Measurements from ENCODE around the gene LRRK2.

DNA sequence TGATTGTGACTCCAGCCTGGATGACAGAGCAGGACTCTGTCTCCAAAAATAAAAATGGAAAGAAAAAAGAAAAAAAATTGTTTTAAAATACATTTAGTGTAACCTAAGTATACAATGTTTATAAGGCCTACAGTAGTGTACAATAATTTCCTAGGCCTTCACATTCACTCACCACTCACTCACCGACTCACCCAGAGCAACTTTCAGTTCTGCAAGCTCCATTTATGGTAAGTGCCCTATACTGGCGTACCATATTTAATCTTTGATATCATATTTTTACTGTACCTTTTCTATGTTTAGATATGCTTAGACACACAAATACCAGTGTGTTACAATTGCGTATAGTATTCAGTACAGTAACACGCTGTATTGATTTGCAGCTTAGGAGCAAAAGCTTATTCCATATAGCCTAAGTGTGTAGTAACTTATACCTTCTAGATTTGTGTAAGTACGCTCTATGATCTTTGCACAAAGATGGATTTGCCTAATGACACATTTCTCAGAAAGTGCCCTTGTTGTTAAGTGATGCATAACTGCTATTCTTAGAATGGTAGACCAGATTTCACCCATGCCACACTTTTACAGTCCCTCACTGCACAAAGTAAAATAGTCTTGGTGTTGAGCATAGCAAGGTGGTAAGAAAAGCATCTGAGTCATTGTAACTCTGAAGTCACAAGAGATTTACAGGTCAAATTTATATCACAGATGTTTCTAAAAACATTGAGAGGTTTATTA is 151.9 kb downstream of the LRRK2 start:
- TF ChIP-seq, protein P1, sequence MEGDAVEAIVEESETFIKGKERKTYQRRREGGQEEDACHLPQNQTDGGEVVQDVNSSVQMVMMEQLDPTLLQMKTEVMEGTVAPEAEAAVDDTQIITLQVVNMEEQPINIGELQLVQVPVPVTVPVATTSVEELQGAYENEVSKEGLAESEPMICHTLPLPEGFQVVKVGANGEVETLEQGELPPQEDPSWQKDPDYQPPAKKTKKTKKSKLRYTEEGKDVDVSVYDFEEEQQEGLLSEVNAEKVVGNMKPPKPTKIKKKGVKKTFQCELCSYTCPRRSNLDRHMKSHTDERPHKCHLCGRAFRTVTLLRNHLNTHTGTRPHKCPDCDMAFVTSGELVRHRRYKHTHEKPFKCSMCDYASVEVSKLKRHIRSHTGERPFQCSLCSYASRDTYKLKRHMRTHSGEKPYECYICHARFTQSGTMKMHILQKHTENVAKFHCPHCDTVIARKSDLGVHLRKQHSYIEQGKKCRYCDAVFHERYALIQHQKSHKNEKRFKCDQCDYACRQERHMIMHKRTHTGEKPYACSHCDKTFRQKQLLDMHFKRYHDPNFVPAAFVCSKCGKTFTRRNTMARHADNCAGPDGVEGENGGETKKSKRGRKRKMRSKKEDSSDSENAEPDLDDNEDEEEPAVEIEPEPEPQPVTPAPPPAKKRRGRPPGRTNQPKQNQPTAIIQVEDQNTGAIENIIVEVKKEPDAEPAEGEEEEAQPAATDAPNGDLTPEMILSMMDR (IDR thresholded peaks at IDR 0.05; ENCODE audit: low read depth, low read length, poor library complexity, severe bottlenecking) = no peak
- TF ChIP-seq EZH2phosphoT487 (IDR thresholded peaks at IDR 0.05; ENCODE audit: borderline replicate concordance, low read length) = no peak
